Amniotic epithelial cell (primary cell): ENCODE measurements around the gene GFOD2.

Experiments used
- DNase-seq: peaks from one replicate; pipeline ENCODE4 v3.0.0-alpha.2; 2010; ENCODE audit warnings: low read depth

Gene GFOD2

GRCh38 chr16:67731753-67732095 is 12.6 kb upstream of the GFOD2 start:
- no peak for DNase-seq

GRCh38 chr16:67731071-67731752 is 12.1 kb upstream of the GFOD2 start:
- DNase-seq = no peak

DNA sequence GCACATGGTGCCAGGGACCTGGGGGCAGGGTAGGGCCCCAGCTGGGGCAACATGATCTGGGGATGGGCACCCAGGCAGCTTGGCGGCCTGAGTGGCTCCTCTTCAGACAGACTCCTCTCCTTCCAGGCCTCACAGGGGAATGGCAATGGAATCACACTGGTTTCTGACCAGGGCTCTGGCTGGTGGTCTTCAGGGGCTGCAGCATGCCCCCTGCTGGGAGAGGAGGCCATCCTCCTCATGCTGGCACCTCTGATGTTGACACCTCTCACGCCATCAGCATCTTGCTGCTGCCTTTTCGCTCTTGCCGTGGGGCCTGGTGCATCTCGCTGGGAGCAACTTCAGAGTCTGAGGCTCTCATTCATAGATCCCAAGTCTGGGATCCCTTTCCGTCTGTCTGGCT is 11.2 kb upstream of the GFOD2 start:
- no peak for DNase-seq

DNA sequence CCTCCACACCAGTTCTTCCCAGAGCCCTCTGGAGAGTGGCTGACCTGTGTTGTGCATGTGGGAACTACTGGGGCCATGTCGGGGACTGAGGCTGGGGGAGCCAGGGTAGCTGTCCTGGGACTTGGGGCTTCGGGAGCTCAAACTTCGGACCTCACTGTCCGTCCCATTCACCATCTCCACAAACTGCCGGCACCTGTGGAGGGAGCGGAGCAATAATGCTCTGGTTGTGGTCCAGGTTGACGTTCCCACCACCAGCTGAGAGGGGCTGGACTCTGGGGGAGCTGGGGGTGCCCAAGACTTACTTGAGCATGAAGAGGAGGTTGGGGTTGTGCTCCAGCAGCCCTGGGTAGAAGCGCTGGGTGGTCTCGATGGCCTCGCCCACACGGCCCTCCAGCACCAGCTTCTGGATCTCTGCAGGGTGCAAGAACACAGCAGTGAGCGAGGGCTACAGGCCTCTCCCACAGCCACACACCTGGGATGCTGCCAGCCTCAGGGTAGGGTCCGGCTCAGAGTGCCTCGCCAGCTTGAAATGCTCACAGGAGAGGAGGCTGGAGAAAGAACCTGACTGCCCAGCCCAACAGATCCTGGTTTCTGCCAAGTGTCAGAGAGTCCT is 10.6 kb upstream of the GFOD2 start:
- DNase-seq = no peak

GRCh38 chr16:67727521-67728485 is 8.7 kb upstream of the GFOD2 start:
- no peak for DNase-seq

DNA sequence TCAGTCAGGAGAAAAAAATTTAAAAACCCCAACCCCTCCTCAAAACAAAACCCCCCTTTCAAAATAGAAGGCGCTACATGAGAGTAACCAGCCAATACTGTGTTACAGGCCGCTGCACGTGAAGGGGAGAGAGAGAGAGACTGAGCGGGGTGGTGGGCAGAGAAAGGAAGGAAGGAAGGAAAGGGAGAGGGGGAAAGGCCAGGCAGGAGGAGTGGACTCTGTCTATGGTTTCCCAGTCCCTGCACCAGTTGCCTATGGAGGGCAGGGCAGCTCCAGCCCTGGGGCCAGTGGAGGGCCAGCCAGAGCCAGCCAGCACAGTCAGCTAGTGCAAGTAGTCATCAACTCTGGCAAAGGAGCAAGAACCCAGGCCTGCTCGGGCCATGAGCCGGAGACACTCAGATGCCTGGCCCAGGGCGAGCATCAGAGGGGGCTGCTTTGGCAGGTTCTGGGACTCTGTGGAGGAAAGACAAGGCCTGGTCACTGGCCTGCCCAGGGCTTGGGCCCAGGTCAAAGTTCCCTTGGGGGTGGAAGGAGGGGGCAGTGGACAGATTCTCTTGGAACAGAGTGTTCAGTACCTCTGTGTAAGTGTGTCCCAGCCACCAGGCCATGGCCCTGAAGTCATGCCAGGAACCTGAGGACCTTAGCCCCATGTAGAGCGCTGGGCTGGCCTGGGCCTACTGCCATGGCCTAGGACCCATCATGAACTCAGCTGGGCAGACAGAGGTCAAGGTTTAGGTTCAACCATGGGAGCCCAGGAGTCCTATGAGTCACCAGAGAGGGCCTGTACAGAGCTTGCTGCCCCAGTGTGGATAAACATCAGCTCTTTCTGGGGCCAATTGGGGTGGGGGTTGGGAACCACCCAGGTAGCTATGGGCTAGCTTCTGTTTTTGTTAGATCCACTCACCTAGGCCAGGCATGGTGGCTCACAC is 7.3 kb upstream of the GFOD2 start:
- no peak for DNase-seq

DNA sequence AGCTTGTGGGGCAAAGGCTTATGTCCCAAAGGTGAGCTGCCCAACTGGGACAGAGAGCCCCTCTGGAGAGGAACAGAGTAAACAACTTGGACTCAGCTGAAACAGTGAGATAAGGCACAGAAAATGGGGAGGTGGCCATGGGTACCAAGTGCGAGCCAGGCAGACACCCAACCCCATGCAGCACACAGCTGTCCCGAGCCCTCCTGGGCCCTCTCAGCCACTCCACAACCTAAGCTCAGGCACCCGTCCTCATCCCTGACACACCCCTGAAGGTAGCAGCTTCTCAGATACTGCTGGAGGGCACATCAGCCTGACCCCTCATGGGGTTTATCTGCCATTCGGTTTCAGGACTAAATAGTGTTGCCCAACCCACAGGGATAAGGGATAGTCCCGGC is 4.8 kb upstream of the GFOD2 start:
- no peak for DNase-seq

- peak; percentile 22 for DNase-seq
These were observed 4.2 kb upstream of the GFOD2 start for GRCh38 chr16:67723151-67723910.

- no peak for DNase-seq
These were observed 1.1 kb upstream of the GFOD2 start for GRCh38 chr16:67720236-67720635.

DNA sequence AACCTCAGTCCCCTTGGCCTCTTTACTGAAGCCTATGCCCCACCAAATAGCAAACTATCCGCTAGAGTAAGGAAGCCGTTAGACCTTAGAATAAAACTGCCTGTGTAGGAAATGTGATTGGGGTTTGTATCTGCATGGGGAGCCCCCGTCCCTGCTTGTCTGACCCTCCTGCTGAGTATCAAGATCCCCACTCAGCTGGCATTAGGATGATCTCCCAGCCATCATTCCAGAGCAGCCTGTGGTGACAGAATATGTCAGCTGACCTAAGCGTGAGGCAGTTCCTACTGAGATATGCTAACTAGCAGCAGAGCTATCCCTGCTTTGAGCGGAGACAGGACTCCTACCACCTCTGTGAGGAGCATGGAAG is 645 bp upstream of the GFOD2 start:
- peak; percentile 77 for DNase-seq

DNA sequence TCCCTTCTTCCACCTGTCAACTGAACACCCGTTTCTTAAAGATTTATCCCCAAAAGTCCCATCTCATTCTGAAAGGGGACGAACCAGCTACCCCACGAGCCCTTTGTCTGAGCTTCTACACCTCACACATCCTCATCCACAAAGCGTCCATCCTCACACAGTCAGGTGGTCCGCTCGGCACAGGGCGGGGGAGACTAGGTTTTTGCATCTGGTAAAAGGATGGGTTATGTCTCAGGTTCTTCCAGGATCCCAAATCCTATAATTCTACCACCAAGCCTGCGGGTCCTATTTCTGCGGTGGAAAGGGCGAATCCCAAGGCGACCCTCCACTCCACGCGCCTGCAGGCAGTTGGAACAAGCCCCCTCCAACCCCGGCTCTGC is 458 bp downstream of the GFOD2 start:
- DNase-seq = no peak

DNA sequence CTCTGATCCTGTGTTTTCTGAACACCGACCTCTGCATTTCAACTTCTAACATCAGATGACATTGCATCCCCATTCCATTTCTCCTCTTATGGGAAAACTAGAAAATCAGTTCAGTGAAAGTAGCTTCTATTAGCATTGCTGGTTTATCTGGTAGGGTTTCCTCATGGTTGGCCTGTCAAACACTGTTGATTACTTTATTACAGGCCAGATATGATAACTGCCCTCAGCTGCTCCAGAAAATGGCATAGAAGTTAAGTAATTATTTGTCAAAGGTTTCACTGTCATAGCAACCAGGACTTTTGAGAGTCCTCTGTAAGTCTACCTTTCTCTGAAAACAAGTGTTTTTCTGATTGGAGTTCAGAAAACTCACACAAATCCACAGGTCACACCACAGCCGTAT is 3.0 kb downstream of the GFOD2 start:
- DNase-seq = no peak

GRCh38 chr16:67714522-67714921 is 4.6 kb downstream of the GFOD2 start:
- DNase-seq = no peak

DNA sequence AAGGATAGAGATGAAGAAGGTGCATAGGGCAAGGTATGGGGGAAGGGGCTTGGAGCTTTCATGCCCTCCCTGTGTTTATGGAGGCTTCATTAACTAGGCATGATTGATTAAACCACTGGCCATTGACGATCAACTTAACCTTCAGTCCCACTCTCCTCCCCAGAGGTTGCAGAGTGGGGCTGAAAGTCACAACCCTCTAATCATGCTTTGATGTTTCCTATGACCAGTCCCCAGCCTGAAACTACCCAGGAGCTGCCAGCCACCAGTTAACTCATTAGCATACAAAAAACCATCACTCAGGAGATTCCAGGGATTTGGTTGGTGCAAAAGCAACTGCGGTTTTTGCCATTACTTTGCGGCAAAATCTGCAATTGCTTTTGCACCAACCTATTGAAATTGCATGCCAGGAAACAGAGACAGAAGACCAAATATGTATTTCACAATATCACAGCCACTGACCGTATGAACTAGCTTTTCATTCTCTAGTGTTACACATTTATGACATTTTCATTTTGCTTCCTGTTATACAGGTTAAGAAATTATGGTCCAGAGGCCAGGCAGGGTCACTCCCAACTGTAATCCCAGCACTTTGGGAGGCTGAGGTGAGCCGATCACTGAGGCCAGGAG is 5.4 kb downstream of the GFOD2 start:
- no peak for DNase-seq

DNA sequence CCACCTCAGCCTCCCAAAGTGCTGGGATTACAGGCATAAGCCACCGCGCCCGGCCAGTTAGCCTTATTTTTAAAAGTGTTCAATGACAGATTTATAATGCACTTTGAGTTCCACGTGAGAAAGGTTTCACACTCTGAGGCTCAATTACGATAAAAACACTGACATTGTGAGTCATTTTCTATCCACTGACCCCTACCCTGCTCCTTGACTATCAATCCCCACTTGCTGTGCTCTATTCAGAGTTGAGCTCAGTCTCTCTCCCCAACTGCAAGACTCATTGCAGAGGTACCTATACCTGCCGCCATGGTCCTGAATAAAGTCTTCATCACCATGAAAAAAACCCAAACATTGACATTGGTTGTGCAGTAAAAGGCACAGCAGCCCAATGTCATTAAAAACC is 8.5 kb downstream of the GFOD2 start:
- no peak for DNase-seq

GRCh38 chr16:67709050-67709449 is 10.1 kb downstream of the GFOD2 start:
- DNase-seq = no peak

GRCh38 chr16:67708368-67708771 is 10.7 kb downstream of the GFOD2 start:
- DNase-seq = no peak

- no peak for DNase-seq
These were observed 11.3 kb downstream of the GFOD2 start for GRCh38 chr16:67707790-67708189.

- DNase-seq = no peak
These were observed 11.9 kb downstream of the GFOD2 start for GRCh38 chr16:67707210-67707609.

DNA sequence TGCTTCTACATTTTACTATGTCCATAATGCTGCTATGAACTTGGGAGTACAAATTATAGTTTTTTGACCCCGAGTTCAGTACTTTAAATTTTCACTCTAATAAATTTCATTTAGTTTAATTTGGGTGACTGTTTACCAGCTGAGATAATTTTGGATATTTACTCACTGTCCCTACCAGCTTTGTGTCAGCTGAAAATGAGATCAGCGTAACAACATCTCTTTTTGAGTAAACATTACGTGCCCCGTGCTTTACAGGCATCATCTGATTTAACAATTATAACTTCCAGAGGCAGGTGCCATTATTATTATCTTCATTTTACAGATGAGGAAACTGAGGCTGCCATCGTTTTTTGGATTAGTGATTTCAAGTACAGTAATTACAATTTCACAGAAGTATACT is 15.0 kb downstream of the GFOD2 start:
- no peak for DNase-seq

- DNase-seq = no peak
These were observed 15.5 kb downstream of the GFOD2 start for GRCh38 chr16:67703626-67704025.
